HG03439 (cell line): ENCODE results near the gene OR52A5.

Source experiments
- ATAC-seq: cut with Tn5 transposase; IDR thresholded peaks from one replicate; pipeline ENCODE4 v1.9.1; 2021; ENCODE audit warnings: mild to moderate bottlenecking, moderate library complexity; ENCODE audit not compliant: unreplicated experiment

The OR52A5 gene

DNA sequence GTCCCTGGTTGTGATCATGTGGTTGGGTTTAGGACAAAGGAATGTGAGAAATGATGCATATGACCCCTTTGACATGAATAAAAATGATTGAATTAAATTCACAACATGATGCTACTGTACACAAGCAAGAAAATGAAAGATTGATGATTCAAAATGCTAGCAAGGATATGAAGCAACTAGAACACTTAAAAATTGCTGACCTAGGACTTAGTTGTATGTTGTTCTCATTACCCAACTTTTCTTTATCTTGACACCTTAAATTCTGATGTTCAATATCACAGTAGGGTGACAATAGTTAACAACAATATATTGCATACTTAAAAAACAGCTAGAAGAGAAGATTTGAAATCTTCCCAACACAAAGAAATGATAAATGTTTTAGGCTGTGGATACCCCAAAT lies 20.6 kb downstream of the OR52A5 start:
- no peak for ATAC-seq

GRCh38 chr11:5115339-5115738 lies 22.8 kb downstream of the OR52A5 start:
- ATAC-seq = no peak

DNA sequence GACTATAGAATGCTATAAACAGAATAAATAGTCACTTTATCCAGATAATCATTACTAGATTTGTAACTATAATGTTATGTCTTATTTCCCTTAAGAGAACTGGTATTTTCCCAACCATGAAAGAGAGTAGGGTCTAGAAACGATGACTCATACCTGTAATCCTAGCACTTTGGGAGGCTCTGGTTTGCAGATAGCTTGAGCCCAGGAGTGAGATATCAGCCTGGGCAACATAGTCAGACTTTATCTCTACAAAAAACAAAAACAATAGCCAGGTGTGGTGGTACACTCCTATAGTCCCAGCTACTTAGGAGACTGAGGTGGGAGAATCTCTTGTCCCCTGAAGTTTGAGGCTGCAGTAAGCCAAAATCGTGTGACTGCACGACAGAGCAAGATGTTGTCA lies 30.9 kb downstream of the OR52A5 start:
- ATAC-seq = no peak

DNA sequence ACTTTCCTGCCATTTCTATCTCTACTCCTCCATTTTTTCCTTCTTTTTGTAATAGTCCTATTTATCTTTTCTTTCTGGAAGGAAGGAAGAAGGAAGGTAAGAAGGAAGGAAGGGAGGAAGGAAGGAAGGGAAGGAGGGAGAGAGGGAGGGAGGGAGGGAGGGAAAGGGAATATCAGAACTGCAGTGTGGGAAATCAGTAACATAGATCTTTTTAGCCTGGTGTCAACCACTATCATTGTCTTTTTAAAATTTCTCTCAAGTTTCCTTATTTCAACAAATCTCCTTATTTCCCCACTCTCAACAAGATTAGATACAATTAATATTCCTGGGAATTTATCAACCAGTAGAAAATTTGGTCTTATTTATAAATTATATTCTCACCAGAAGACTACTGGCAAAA lies 35.1 kb downstream of the OR52A5 start:
- no peak for ATAC-seq

GRCh38 chr11:5102246-5102645 lies 35.9 kb downstream of the OR52A5 start:
- no peak for ATAC-seq

DNA sequence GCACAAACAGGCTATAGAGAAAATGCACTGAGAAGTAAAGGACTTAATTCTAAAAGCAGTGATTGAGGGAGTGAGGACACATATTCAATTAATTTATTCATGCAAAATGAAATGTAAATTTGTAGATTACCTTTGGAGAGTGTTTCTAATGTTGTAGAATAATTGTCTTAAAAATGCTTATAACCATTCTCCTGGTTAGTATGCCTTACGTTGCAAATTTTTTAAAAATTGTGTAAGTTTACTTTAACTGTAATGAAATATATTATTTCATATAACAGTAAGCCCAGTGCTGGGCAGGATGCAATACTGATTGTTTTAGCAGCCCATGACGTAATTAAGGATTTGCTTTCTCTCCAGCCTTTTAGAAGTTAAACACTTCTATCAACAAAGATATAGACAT lies 42.1 kb downstream of the OR52A5 start:
- ATAC-seq = no peak

GRCh38 chr11:5092821-5093585 lies 45.2 kb downstream of the OR52A5 start:
- ATAC-seq = no peak

- no peak for ATAC-seq
Observed at GRCh38 chr11:5090668-5091067, 47.5 kb downstream of the OR52A5 start.

- no peak for ATAC-seq
Observed at GRCh38 chr11:5088556-5088955, 49.6 kb downstream of the OR52A5 start.

- no peak for ATAC-seq
Observed at GRCh38 chr11:5083602-5084001, 54.6 kb downstream of the OR52A5 start.

DNA sequence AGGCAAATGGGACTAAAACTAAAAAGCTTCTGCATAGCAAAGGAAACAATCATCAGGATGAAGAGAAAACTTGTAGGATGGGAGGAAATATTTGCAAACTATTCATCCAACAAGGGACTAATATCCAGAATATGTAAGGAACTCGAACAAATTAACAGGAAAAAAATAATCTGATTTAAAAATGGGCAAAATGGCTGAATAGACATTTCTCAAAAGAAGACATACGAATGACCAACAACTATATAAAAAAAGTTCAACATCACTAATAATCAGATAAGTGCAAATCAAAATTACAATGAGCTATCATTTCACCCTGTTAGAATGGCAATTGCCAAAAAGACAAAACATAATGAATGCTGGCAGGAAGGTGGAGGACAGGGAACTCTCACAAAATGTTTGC lies 56.8 kb downstream of the OR52A5 start:
- ATAC-seq = no peak
